Neural cell (in vitro differentiated cells): Measurements from ENCODE around the gene LMO7. TPM values are rescaled to one million over a fixed set of nuclear protein-coding genes. Genes with fewer than 3 reads are reported as not detected.

Source experiments
- H2AFZ ChIP-seq: fragments of 200-600, 300-800 bp; sonication (generic), shearing (Covaris generic); 2 replicates; pipeline ENCODE4 v1.6.0; 2014; ENCODE audit warnings: low read depth, mild to moderate bottlenecking, antibody characterized with exemption, low read length, moderate library complexity
- H3F3A ChIP-seq: fragments of 200-600 bp; shearing (Covaris generic); 2 replicates; pipeline ENCODE4 v1.6.1; 2016; ENCODE audit warnings: mild to moderate bottlenecking, moderate library complexity, mixed read lengths, antibody characterized with exemption, low read length; ENCODE audit not compliant: insufficient read depth, poor library complexity, severe bottlenecking
- H3K27ac ChIP-seq: fragments of 200-600, 300-800 bp; sonication (generic), shearing (Covaris generic); 2 replicates; pipeline ENCODE4 v1.5.1; 2014; ENCODE audit warnings: mild to moderate bottlenecking, low read length, moderate library complexity
- H3K27me3 ChIP-seq: fragments of 300-800, 200-600 bp; sonication (generic), shearing (Covaris generic); 2 replicates; pipeline ENCODE4 v1.6.0; 2014; ENCODE audit warnings: mild to moderate bottlenecking, low read depth, low read length, moderate library complexity; ENCODE audit not compliant: insufficient read depth
- H3K36me3 ChIP-seq: fragments of 300-800, 200-600 bp; sonication (generic), shearing (Covaris generic); 2 replicates; pipeline ENCODE4 v1.5.1; 2014; ENCODE audit warnings: mild to moderate bottlenecking, antibody characterized with exemption, low read length, moderate library complexity; ENCODE audit not compliant: insufficient read depth
- H3K4me2 ChIP-seq: fragments of 300-800, 200-600 bp; sonication (generic), shearing (Covaris generic); 2 replicates; pipeline ENCODE4 v1.6.0; 2014; ENCODE audit warnings: mild to moderate bottlenecking, low read length
- H3K4me3 ChIP-seq: fragments of 300-800, 200-600 bp; sonication (generic), shearing (Covaris generic); 2 replicates; pipeline ENCODE4 v1.5.1; 2014; ENCODE audit warnings: mild to moderate bottlenecking, low read length, moderate library complexity
- H3K79me2 ChIP-seq: fragments of 200-600 bp; shearing (Covaris generic); replicated peaks from 2 replicates; pipeline ENCODE4 v1.6.0; 2014; ENCODE audit warnings: mild to moderate bottlenecking, low read length, moderate library complexity; ENCODE audit not compliant: insufficient read depth
- H3K9ac ChIP-seq: fragments of 300-800, 200-600 bp; sonication (generic), shearing (Covaris generic); 2 replicates; pipeline ENCODE4 v1.6.1; 2016; ENCODE audit warnings: mild to moderate bottlenecking, low read length, mixed read lengths
- H3K9me2 ChIP-seq: fragments of 200-600 bp; shearing (Covaris generic); 2 replicates; pipeline ENCODE4 v1.6.1; 2016; ENCODE audit warnings: mild to moderate bottlenecking, low read length, mixed read lengths; ENCODE audit not compliant: insufficient read depth
- H3K9me3 ChIP-seq: fragments of 200-600, 300-800 bp; sonication (generic), shearing (Covaris generic); 2 replicates; pipeline ENCODE4 v1.6.1; 2016; ENCODE audit warnings: mild to moderate bottlenecking, mixed run types, low read length, moderate library complexity, mixed read lengths
- H4K20me1 ChIP-seq: fragments of 200-600 bp; shearing (Covaris generic); 2 replicates; pipeline ENCODE4 v1.6.1; 2016; ENCODE audit warnings: mild to moderate bottlenecking, mixed run types; ENCODE audit not compliant: insufficient read depth
- CTCF ChIP-seq: fragments of 450-650 bp; IDR thresholded peaks from 2 replicates; pipeline ENCODE4 v1.5.1; 2014; ENCODE audit warnings: antibody characterized with exemption, mild to moderate bottlenecking, moderate library complexity; ENCODE audit not compliant: poor library complexity, severe bottlenecking
- EP300 ChIP-seq: fragments of 450-650 bp; conservative IDR thresholded peaks from 2 replicates; pipeline ENCODE4 v1.6.1; 2014; ENCODE audit warnings: antibody characterized with exemption, mild to moderate bottlenecking, moderate library complexity; ENCODE audit not compliant: poor library complexity, severe bottlenecking
- EZH2 ChIP-seq: fragments of 200-600, 300-800 bp; shearing (Covaris generic), sonication (generic); IDR thresholded peaks from 2 replicates; pipeline ENCODE4 v1.6.1; 2014; ENCODE audit warnings: antibody characterized with exemption, low read length, borderline replicate concordance, mild to moderate bottlenecking; ENCODE audit not compliant: insufficient read depth, poor library complexity, severe bottlenecking
- MXI1 ChIP-seq: fragments of 450-650 bp; conservative IDR thresholded peaks from 2 replicates; pipeline ENCODE4 v1.6.1; 2014; ENCODE audit warnings: antibody characterized with exemption, mild to moderate bottlenecking; ENCODE audit not compliant: poor library complexity, severe bottlenecking
- POLR2AphosphoS5 ChIP-seq: IDR thresholded peaks from 2 replicates; pipeline ENCODE4 v1.6.1; 2012
- RAD21 ChIP-seq: fragments of 450-650 bp; conservative IDR thresholded peaks from 2 replicates; pipeline ENCODE4 v1.6.1; 2014; ENCODE audit warnings: antibody characterized with exemption, mild to moderate bottlenecking, moderate library complexity
- SMC3 ChIP-seq: fragments of 450-650 bp; conservative IDR thresholded peaks from 2 replicates; pipeline ENCODE4 v1.6.1; 2014; ENCODE audit warnings: antibody characterized with exemption, mild to moderate bottlenecking, moderate library complexity; ENCODE audit not compliant: poor library complexity
- TAF1 ChIP-seq: IDR thresholded peaks from 2 replicates; pipeline ENCODE4 v1.6.1; 2012; ENCODE audit warnings: low read depth
- polyA plus RNA-seq: library from polyadenylated mRNA; depleted of rRNA; stranded (reverse); fragments of >200 nt; gene quantifications from 2 replicates; pipeline ENCODE4 v1.2.3, GENCODE V29; 2014
- TF ChIP-seq, protein P1 (sequence below): IDR thresholded peaks from 2 replicates; pipeline ENCODE4 v1.6.1; 2012; ENCODE audit warnings: borderline replicate concordance

Gene LMO7
- polyA plus RNA-seq, 1 donor from 2014 or later = 14.2 TPM

DNA sequence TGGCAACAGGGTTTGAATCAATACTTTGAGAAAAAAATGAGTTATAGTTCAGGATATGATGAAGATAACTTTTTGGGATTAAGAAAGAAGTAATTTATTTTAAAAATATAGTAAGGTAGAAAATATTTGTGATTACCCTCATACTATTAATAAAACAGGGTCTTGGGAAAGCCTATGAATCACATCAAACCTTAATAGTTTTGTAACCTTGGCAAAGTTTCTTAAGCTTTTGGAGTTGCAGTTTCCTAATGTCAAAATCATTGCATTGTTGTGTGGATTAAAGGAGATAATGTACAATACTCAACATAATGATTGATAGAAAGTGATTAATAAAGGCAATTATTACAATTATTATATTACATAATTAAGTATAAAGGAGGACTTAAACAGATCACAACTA lies 149.0 kb downstream of the LMO7 start:
- Histone ChIP-seq H3K4me3 (no peak overlapping the region), H3K4me2 (no peak overlapping the region), H3K9me2 (no peaks in the 10 kb centered on the region), H2AFZ (no peak overlapping the region), H3K9me3 (no peaks in the 10 kb centered on the region), H3K9ac (no peak overlapping the region), H3F3A (no peaks in the 10 kb centered on the region), H3K27ac (no peak overlapping the region), H3K79me2 (no peaks in the 10 kb centered on the region), H4K20me1 (no peaks in the 10 kb centered on the region), H3K27me3 (no peaks in the 10 kb centered on the region), H3K36me3 (no peaks in the 10 kb centered on the region)
- no peak for TF ChIP-seq CTCF
- TF ChIP-seq RAD21 = no peak
- no peak for TF ChIP-seq TAF1
- TF ChIP-seq EP300 = no peak
- no peak for TF ChIP-seq MXI1
- no peak for TF ChIP-seq POLR2AphosphoS5
- TF ChIP-seq EZH2 = no peak
- TF ChIP-seq SMC3 = no peak

- H3K27me3 ChIP-seq = no peaks in the 10 kb centered on the region
- H3K9me3 ChIP-seq = no peaks in the 10 kb centered on the region
- TF ChIP-seq EP300 (no peak), MXI1 (no peak), SMC3 (no peak), POLR2AphosphoS5 (no peak), EZH2 (no peak), RAD21 (no peak), TAF1 (no peak)
- H3K27ac ChIP-seq = no peak overlapping the region
- H3K9ac ChIP-seq = no peak overlapping the region
- no peak overlapping the region for H3K4me3 ChIP-seq
- no peaks in the 10 kb centered on the region for H4K20me1 ChIP-seq
- no peak overlapping the region for H3K4me2 ChIP-seq
- H2AFZ ChIP-seq = no peak overlapping the region
- no peaks in the 10 kb centered on the region for H3K79me2 ChIP-seq
- no peaks in the 10 kb centered on the region for H3K36me3 ChIP-seq
- no peaks in the 10 kb centered on the region for H3K9me2 ChIP-seq
- H3F3A ChIP-seq = no peaks in the 10 kb centered on the region
These were observed 151.3 kb downstream of the LMO7 start for GRCh38 chr13:75787249-75787928.

- Histone ChIP-seq H3K4me3 (no peak overlapping the region), H2AFZ (no peak overlapping the region), H3K4me2 (no peak overlapping the region), H4K20me1 (no peaks in the 10 kb centered on the region), H3K27ac (no peak overlapping the region), H3K9me2 (no peaks in the 10 kb centered on the region), H3F3A (no peaks in the 10 kb centered on the region), H3K9ac (no peak overlapping the region), H3K9me3 (no peaks in the 10 kb centered on the region), H3K36me3 (no peaks in the 10 kb centered on the region), H3K27me3 (no peaks in the 10 kb centered on the region), H3K79me2 (no peaks in the 10 kb centered on the region)
- no peak for TF ChIP-seq MXI1
- TF ChIP-seq, protein P1, sequence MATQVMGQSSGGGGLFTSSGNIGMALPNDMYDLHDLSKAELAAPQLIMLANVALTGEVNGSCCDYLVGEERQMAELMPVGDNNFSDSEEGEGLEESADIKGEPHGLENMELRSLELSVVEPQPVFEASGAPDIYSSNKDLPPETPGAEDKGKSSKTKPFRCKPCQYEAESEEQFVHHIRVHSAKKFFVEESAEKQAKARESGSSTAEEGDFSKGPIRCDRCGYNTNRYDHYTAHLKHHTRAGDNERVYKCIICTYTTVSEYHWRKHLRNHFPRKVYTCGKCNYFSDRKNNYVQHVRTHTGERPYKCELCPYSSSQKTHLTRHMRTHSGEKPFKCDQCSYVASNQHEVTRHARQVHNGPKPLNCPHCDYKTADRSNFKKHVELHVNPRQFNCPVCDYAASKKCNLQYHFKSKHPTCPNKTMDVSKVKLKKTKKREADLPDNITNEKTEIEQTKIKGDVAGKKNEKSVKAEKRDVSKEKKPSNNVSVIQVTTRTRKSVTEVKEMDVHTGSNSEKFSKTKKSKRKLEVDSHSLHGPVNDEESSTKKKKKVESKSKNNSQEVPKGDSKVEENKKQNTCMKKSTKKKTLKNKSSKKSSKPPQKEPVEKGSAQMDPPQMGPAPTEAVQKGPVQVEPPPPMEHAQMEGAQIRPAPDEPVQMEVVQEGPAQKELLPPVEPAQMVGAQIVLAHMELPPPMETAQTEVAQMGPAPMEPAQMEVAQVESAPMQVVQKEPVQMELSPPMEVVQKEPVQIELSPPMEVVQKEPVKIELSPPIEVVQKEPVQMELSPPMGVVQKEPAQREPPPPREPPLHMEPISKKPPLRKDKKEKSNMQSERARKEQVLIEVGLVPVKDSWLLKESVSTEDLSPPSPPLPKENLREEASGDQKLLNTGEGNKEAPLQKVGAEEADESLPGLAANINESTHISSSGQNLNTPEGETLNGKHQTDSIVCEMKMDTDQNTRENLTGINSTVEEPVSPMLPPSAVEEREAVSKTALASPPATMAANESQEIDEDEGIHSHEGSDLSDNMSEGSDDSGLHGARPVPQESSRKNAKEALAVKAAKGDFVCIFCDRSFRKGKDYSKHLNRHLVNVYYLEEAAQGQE = no peak
- no peak for TF ChIP-seq CTCF
- no peak for TF ChIP-seq RAD21
- no peak for TF ChIP-seq EP300
- TF ChIP-seq POLR2AphosphoS5 = no peak
- TF ChIP-seq EZH2 = no peak
- no peak for TF ChIP-seq TAF1
- TF ChIP-seq SMC3 = no peak
These were observed 152.4 kb downstream of the LMO7 start for GRCh38 chr13:75788481-75788981.
